DND-41 (cell line): ENCODE data around the gene EHD1.

Experiments
- EZH2 ChIP-seq: IDR thresholded peaks from 3 replicates; pipeline ENCODE4 v1.6.1; 2012; ENCODE audit warnings: borderline replicate concordance, low read depth, mild to moderate bottlenecking, moderate library complexity, low read length, inconsistent platforms; ENCODE audit not compliant: severe bottlenecking
- TF ChIP-seq, protein P1 (sequence below): IDR thresholded peaks from 2 replicates; pipeline ENCODE4 v1.5.1; 2012; ENCODE audit warnings: borderline replicate concordance, low read length, moderate library complexity, mild to moderate bottlenecking; ENCODE audit not compliant: poor library complexity, severe bottlenecking; ENCODE audit errors: extremely low read depth

DNA sequence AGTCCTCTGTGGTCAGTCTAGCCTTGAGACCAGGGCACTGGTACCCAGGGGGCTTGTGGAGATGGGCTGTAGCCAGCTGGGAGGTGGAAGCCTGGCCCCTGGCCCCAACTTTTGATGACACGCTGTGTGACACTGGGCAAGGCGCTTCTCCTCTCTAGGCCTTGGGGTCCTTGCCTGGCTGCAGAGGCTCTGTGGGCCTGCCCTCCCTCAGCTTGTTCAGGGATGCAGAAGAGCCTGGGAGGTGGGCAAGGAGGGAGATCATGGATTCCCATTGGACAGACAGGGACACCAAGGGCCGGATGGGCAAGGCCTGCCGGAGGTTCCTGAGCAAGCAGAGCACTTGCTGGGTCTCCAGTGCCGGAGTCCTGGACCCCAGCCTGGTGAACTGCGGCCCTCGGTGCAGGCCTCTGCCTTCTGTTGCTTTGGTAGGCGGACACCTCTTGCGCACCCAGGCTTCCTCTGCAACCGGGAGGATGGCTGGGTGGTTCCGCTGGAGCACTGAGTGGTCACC, 44.8 kb upstream of the EHD1 start:
- TF ChIP-seq, protein P1, sequence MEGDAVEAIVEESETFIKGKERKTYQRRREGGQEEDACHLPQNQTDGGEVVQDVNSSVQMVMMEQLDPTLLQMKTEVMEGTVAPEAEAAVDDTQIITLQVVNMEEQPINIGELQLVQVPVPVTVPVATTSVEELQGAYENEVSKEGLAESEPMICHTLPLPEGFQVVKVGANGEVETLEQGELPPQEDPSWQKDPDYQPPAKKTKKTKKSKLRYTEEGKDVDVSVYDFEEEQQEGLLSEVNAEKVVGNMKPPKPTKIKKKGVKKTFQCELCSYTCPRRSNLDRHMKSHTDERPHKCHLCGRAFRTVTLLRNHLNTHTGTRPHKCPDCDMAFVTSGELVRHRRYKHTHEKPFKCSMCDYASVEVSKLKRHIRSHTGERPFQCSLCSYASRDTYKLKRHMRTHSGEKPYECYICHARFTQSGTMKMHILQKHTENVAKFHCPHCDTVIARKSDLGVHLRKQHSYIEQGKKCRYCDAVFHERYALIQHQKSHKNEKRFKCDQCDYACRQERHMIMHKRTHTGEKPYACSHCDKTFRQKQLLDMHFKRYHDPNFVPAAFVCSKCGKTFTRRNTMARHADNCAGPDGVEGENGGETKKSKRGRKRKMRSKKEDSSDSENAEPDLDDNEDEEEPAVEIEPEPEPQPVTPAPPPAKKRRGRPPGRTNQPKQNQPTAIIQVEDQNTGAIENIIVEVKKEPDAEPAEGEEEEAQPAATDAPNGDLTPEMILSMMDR: no peak
- TF ChIP-seq EZH2: no peak
